Fibroblast of lung (primary cell): ENCODE measurements around the gene CHPF2. TPM values are rescaled to one million over a fixed set of nuclear protein-coding genes. Genes with fewer than 3 reads are reported as not detected.

Experiments
- DNase-seq, 2 donors: peaks; one replicate each; pipeline versions ENCODE4 v3.0.0 to v3.0.0-alpha.2; 2010; ENCODE audit warnings: low read depth in 2 of 2
- H2AFZ ChIP-seq: 2 replicates; pipeline ENCODE4 v1.5.1; 2012; ENCODE audit warnings: low read length, control low read depth, inconsistent platforms
- H3K27ac ChIP-seq: 2 replicates; pipeline ENCODE4 v1.5.1; 2011; ENCODE audit warnings: low read length, control low read depth; ENCODE audit not compliant: insufficient read depth
- H3K27me3 ChIP-seq: 2 replicates; pipeline ENCODE4 v1.5.1; 2011; ENCODE audit warnings: mild to moderate bottlenecking, low read length; ENCODE audit not compliant: control insufficient read depth, insufficient read depth
- H3K36me3 ChIP-seq: 2 replicates; pipeline ENCODE4 v1.5.1; 2011; ENCODE audit warnings: low read length; ENCODE audit not compliant: control insufficient read depth, insufficient read depth
- H3K4me1 ChIP-seq: 2 replicates; pipeline ENCODE4 v1.5.1; 2011; ENCODE audit warnings: low read length; ENCODE audit not compliant: control insufficient read depth, insufficient read depth; ENCODE audit errors: extremely low read depth
- H3K4me2 ChIP-seq: 2 replicates; pipeline ENCODE4 v1.5.1; 2011; ENCODE audit warnings: low read length, control low read depth; ENCODE audit not compliant: insufficient read depth; ENCODE audit errors: extremely low read depth
- H3K4me3 ChIP-seq, 4 experiments: fragments of 200-600 bp in 1 of 4; sonication (generic) in 1 of 4; replicated peaks in 1 of 4; 2 replicates each; pipeline ENCODE4 v1.5.1; 2011 to 2016; ENCODE audit warnings: low read length in 4 of 4, low read depth in 3 of 4, mild to moderate bottlenecking in 3 of 4, control low read depth in 2 of 4, inconsistent platforms in 1 of 4, mixed read lengths in 1 of 4; ENCODE audit not compliant: insufficient read depth in 1 of 4; ENCODE audit errors: control extremely low read depth in 1 of 4
- H3K79me2 ChIP-seq: 2 replicates; pipeline ENCODE4 v1.5.1; 2012; ENCODE audit warnings: mild to moderate bottlenecking, low read length, inconsistent platforms; ENCODE audit not compliant: control insufficient read depth, insufficient read depth
- H3K9ac ChIP-seq: 2 replicates; pipeline ENCODE4 v1.5.1; 2011; ENCODE audit warnings: mild to moderate bottlenecking, low read length, control low read depth; ENCODE audit not compliant: insufficient read depth
- H3K9me3 ChIP-seq: 2 replicates; pipeline ENCODE4 v1.5.1; 2012; ENCODE audit warnings: low read depth, low read length; ENCODE audit not compliant: control insufficient read depth, insufficient read depth
- H4K20me1 ChIP-seq: 2 replicates; pipeline ENCODE4 v1.5.1; 2011; ENCODE audit warnings: low read length; ENCODE audit not compliant: control insufficient read depth, insufficient read depth; ENCODE audit errors: extremely low read depth
- CTCF ChIP-seq, 2 donors: IDR thresholded peaks in 1 of 2; conservative IDR thresholded peaks in 1 of 2; 1 replicate in 1 of 2; 2 replicates in 1 of 2; pipeline ENCODE4 v1.5.1; 2011 to 2012; ENCODE audit warnings: low read length in 2 of 2, control low read depth in 1 of 2, inconsistent platforms in 1 of 2, low read depth in 1 of 2, mild to moderate bottlenecking in 1 of 2
- EZH2 ChIP-seq: IDR thresholded peaks from 2 replicates; pipeline ENCODE4 v1.5.1; 2012; ENCODE audit warnings: low read length, control low read depth, mild to moderate bottlenecking; ENCODE audit errors: missing control alignments
- polyA plus RNA-seq, 2 donors: library from polyadenylated mRNA; depleted of rRNA in 1 of 2; stranded (reverse) in 1 of 2; unstranded in 1 of 2; fragments of >200 nt; gene quantifications; 2 replicates each; pipeline ENCODE4 v1.2.1, GENCODE V29; 2011 to 2012; ENCODE audit warnings: missing spikeins in 1 of 2
- total RNA-seq: library from RNA; depleted of rRNA; stranded (reverse); fragments of >200 nt; gene quantifications from 2 replicates; pipeline ENCODE4 v1.2.1, GENCODE V29; 2014

The CHPF2 gene
- total and polyA plus RNA-seq, 2 donors (not counting 1 experiment from before 2014, with no cell fraction given), result 42.5 to 46.7 TPM

GRCh38 chr7:151246102-151246850, 14.0 kb downstream of the CHPF2 start:
- no peaks in the 10 kb centered on the region for H4K20me1 ChIP-seq
- peak overlapping the region; percentile 9 to 45 (median 20) for H3K4me3 ChIP-seq
- no peak overlapping the region for H2AFZ ChIP-seq
- peaks cover 34% of the 10 kb centered on the region for H3K4me1 ChIP-seq
- H3K27ac ChIP-seq, result no peak overlapping the region
- H3K4me2 ChIP-seq, result peak overlapping the region; percentile 75
- H3K27me3 ChIP-seq, result no peaks in the 10 kb centered on the region
- no peaks in the 10 kb centered on the region for H3K9me3 ChIP-seq
- no peak overlapping the region for H3K9ac ChIP-seq
- peaks cover 5% of the 10 kb centered on the region for H3K79me2 ChIP-seq
- peaks cover 6% of the 10 kb centered on the region for H3K36me3 ChIP-seq
- no peak for TF ChIP-seq CTCF (conservative IDR thresholded peaks at IDR 0.05 in 1 of 2, IDR thresholded peaks at IDR 0.05 in 1 of 2; ENCODE audit: low read depth in 1 of 2, low read length in 2 of 2)
- TF ChIP-seq EZH2, result no peak
- no peak for DNase-seq

DNA sequence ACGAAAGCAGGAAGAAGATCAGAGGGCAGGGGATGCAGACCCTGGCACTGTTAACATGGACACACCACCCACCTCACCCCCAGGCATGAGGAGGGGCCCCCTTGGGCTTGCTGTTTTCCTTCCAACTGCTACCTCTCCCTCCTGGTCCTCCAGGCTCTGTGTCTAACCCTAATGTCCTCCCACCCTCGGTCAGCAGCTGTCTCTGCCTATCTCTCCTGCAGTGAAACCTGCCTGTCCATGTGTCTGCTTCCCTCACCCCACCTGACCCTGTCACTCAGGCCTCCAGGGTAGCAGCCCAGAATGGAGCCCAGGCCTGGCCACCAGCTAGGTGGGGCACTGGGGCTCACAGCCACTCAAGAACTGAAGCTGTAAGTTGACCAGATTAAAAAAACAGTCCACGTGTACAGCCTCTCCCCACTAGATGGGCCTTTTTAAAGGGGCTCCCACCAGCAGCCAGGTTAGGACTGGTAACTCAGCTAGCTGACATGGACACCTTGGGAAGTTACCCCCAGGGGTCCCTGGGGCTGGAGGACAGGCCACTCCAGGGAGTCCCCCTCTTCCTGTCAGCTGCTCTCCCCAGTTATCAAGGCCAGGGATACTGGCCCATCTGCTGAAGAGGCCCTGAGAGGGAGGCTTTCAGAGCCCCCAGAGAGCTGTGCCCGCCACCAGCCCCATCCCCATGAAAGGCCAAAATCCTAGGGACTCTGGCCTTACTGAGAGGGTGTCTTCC, 14.7 kb downstream of the CHPF2 start:
- Histone ChIP-seq H3K9me3 (no peaks in the 10 kb centered on the region), H3K4me2 (peak overlapping the region; percentile 100), H3K36me3 (peaks cover 2% of the 10 kb centered on the region), H3K27ac (peak overlapping the region; percentile 59), H3K27me3 (no peaks in the 10 kb centered on the region), H4K20me1 (no peaks in the 10 kb centered on the region), H3K4me1 (peaks cover 34% of the 10 kb centered on the region), H3K4me3 (peak overlapping the region; percentile 53 to 82 (median 70)), H2AFZ (no peak overlapping the region), H3K79me2 (peaks cover 5% of the 10 kb centered on the region), H3K9ac (no peak overlapping the region)
- TF ChIP-seq CTCF (conservative IDR thresholded peaks at IDR 0.05 in 1 of 2, IDR thresholded peaks at IDR 0.05 in 1 of 2; ENCODE audit: low read depth in 1 of 2, low read length in 2 of 2) (no peak), EZH2 (no peak)
- no peak for DNase-seq

DNA sequence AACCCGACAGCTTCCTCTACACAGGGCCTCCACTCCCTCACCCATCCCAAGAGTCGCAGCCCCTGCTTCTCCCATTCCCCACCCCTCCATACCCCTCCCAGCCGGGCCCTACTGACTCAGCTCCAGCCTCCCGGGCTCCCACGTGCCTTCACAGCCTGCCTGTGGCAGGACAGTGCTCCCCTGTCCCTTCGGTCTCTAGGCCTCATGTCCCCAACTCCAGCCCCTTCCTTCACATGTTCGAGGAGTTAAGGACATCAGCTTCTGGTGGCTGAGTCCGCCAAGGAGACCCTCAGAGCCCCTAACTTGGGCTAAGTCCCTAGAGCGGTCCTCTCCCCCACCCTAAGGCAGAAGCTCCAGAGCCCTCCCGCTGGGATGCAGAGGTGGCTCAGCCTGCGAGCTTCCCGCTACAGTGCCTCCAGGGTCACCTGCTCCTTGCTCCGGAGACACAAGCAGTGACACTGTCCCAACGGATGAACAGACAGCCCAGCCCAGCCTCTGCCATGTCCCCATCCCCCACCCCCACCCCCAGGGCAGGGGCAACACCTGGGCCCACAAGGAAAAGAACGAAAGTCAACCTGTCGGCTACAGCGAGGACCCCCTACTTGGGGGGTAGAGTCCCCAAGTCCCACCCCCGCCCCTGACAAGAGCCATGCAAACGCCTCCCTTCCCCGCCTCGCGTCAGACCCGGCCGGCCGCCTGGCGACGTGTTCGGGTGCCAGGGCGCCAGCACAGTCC, 15.5 kb downstream of the CHPF2 start:
- peak overlapping the region; percentile 100 for H3K4me2 ChIP-seq
- peak overlapping the region; percentile 17 for H2AFZ ChIP-seq
- DNase-seq, result peak; percentile 18 to 41
- H3K9ac ChIP-seq, result peak overlapping the region; percentile 70
- peak overlapping the region; percentile 59 for H3K27ac ChIP-seq
- H3K79me2 ChIP-seq, result peaks cover 5% of the 10 kb centered on the region
- peak overlapping the region; percentile 53 to 82 (median 70) for H3K4me3 ChIP-seq
- H4K20me1 ChIP-seq, result no peaks in the 10 kb centered on the region
- H3K9me3 ChIP-seq, result no peaks in the 10 kb centered on the region
- no peaks in the 10 kb centered on the region for H3K27me3 ChIP-seq
- H3K4me1 ChIP-seq, result peaks cover 39% of the 10 kb centered on the region
- TF ChIP-seq EZH2 (no peak), CTCF (conservative IDR thresholded peaks at IDR 0.05 in 1 of 2, IDR thresholded peaks at IDR 0.05 in 1 of 2; ENCODE audit: low read depth in 1 of 2, low read length in 2 of 2) (no peak)
- no peaks in the 10 kb centered on the region for H3K36me3 ChIP-seq
